Heart left ventricle (tissue), 13 donors: ENCODE measurements around the gene PTPRM.

ENCODE experiments used
- CTCF ChIP-seq, 12 donors: fragments of 200-600 bp; sonication (generic) in 4 of 12; IDR thresholded peaks; one replicate each; pipeline versions ENCODE4 v1.5.0 to v1.8.0; 2018 to 2022; ENCODE audit warnings: antibody characterized with exemption in 12 of 12, mild to moderate bottlenecking in 5 of 12
- POLR2A ChIP-seq, 2 donors: fragments of 450-650 bp; IDR thresholded peaks; one replicate each; pipeline ENCODE4 v1.6.1; 2017; ENCODE audit warnings: antibody characterized with exemption in 2 of 2, mild to moderate bottlenecking in 2 of 2, moderate library complexity in 2 of 2
- donor health status: ischemic (EF 13 %, LVEDD 7.1; RV severe dilation, severe dysfunction).
- donor health status: DM: no; HTN: yes; CAD: no.
- donor health status: DM: no; HTN: no; CAD: no.
- donor health status: ischemic (EF 25% LVEDD 6.9; RV normal size, moderate dysfunction).
- donor health status: ischemic (EF 25% LVEDD 5.7; RV mildly dilated, moderate dysfunction).
- donor health status: ischemic (EF 35%, LVEDD 5.7; RV mildly dilated, moderate dysfunction).
- donor health status: nonischemic (EF 11% LVEDD 7.7; RV severe dilation, severe dysfunction).
- donor health status: DM: yes; HTN: yes; CAD: no.
- donor health status: PGD.
- donor health status: ischemic (EF 29% LVEDD 5.4; RV normal size, mild dysfunction).
- donor health status: nonischemic (EF 23%, LVEDD 6.1; RV moderate dilation, normal function).

- TF ChIP-seq POLR2A (IDR thresholded peaks at IDR 0.05) = no peak
- TF ChIP-seq CTCF (IDR thresholded peaks at IDR 0.05) = no peak
Observed at GRCh38 chr18:7601936-7602335, 34.8 kb downstream of the PTPRM start.
